HG02973 (cell line): ENCODE measurements around the gene TMBIM1.

Experiments used
- ATAC-seq: cut with Tn5 transposase; IDR thresholded peaks from one replicate; pipeline ENCODE4 v1.9.1; 2021; ENCODE audit warnings: moderate library complexity; ENCODE audit not compliant: unreplicated experiment

The TMBIM1 gene

GRCh38 chr2:218292048-218293014, at the start of gene TMBIM1:
Gene TMBIM1 (minus strand): TSS chr2:218292503. CDS start chr2:218282141, 10,362 bp downstream.
- ATAC-seq: peak; percentile 62

GRCh38 chr2:218341381-218341780, 49.1 kb upstream of the TMBIM1 start:
- no peak for ATAC-seq

GRCh38 chr2:218340656-218341055, 48.4 kb upstream of the TMBIM1 start:
- no peak for ATAC-seq

- no peak for ATAC-seq
Measured at GRCh38 chr2:218334531-218334930, 42.2 kb upstream of the TMBIM1 start.

GRCh38 chr2:218332920-218333645, 40.8 kb upstream of the TMBIM1 start:
- ATAC-seq: no peak

- ATAC-seq: no peak
Measured at GRCh38 chr2:218332288-218332687, 40.0 kb upstream of the TMBIM1 start.

GRCh38 chr2:218331745-218332144, 39.4 kb upstream of the TMBIM1 start:
- ATAC-seq: no peak

GRCh38 chr2:218329826-218330593, 37.7 kb upstream of the TMBIM1 start:
- ATAC-seq: peak; percentile 44

- ATAC-seq: peak; percentile 48
Measured at GRCh38 chr2:218329027-218329825, 36.9 kb upstream of the TMBIM1 start.

GRCh38 chr2:218328294-218328693, 36.0 kb upstream of the TMBIM1 start:
- ATAC-seq: no peak

- no peak for ATAC-seq
Measured at GRCh38 chr2:218327451-218328210, 35.3 kb upstream of the TMBIM1 start.

- ATAC-seq: no peak
Measured at GRCh38 chr2:218326315-218326714, 34.0 kb upstream of the TMBIM1 start.

- no peak for ATAC-seq
Measured at GRCh38 chr2:218325566-218326160, 33.4 kb upstream of the TMBIM1 start.

GRCh38 chr2:218323526-218324472, 31.5 kb upstream of the TMBIM1 start:
- ATAC-seq: no peak

- ATAC-seq: peak; percentile 69
Measured at GRCh38 chr2:218322768-218323525, 30.6 kb upstream of the TMBIM1 start.

- ATAC-seq: no peak
Measured at GRCh38 chr2:218320704-218321336, 28.5 kb upstream of the TMBIM1 start.
